Stimulated activated CD8-positive, alpha-beta memory T cell treated with anti-CD3 and anti-CD28 coated beads, Interleukin-4, amount 100 ng/mL, for 1 hour (primary cell): ENCODE data around the gene MSI2.

ENCODE experiments used
- DNase-seq, 2 donors: peaks; one replicate each; pipeline ENCODE4 v3.0.0-alpha.2; 2020; ENCODE audit warnings: low read depth in 2 of 2, low spot score in 1 of 2

The MSI2 gene

DNA sequence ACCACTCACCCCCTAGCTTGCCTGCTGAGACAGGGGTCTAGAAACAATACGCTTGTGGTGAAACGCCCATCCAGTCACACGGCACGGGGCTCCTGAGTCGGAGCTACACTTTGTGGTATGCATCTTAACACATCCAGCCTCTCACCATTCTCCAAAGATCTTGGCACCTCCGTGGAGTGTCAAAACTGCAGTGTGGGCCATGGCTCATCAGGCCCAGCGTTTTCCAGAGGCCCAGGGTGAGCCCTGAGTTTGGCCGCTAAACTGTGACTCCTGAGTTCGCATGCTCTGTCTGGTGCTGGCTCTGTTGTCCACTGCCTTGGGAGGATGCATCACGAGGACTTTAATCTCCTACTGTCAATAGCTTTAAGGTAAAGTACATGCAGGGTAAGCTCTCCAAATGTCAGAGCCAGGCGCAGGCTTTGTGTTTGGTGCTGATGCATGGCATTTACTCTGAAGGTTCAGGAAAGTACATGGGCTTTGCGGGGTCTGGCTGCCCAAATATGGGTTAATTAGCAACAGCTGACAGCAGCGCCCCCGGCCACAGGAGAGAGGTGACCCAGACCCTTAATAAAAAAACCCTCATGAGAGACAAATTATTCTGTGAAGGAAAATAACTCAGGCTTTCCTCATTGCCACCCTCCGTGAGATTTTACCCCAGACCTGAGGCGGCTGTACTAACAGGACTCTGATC lies 370.3 kb downstream of the MSI2 start:
- DNase-seq, result no peak

DNA sequence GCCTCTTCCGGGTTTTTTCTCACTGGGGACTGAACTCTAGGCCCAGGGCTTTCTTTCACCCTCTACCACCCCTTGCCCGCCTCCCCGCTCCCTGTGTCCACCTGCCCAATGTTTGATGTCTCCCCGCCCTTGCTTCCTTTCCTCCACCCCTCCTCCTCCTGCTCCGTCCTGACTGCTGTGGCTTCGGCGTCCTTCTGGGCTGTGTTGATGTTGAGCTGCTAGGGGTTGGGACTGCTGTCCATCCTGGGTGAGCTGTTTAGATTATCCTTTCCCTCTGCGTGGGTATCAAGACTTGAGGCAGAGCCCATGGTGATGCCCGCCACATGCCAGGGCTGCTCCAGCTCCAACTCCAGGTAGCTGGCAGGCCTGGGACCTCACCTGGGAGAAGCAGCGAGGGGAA lies 371.3 kb downstream of the MSI2 start:
- no peak for DNase-seq

- DNase-seq, result no peak
Observed at GRCh38 chr17:57628421-57628820, 372.1 kb downstream of the MSI2 start.

- DNase-seq, result no peak
Observed at GRCh38 chr17:57629470-57629869, 373.1 kb downstream of the MSI2 start.

GRCh38 chr17:57629886-57630285 lies 373.6 kb downstream of the MSI2 start:
- no peak for DNase-seq

DNA sequence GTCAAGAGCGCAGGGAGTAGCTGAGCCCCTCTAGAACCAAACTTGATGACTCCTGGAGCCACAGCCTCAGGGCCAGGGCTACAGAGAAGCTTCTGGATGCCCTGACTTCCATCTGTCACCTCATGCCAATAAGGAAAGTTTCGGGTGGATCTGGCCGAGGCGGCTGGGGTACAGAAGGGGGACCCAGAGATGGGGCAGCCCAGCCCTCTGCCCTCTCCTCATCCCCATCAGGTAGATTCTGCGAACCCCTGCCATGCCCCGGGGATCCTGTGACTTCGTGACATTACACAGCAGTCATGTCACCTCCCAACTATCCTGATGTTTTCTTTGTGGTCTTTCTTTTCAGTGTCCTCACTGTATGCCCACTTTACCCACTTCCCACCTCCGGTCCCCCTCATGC lies 374.4 kb downstream of the MSI2 start:
- DNase-seq, result no peak

DNA sequence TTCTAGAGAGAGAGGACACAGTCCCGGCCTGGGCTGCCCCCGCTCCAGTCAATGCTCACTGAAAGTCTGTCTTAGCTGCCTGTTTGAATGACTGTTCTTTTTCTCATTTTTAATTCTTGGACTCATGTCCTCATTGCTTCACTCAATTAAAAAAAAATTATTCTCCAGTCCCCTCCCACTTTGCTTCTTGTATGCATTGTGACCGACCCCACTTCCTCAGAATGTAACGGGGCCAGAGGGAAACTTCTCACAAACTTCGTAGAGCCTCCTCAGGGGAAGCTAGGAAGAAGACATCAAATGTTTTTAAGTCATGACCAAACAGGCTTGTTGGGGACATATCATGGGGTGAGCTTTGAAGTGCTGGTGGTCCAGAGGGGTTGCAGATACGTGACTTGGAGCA lies 375.5 kb downstream of the MSI2 start:
- DNase-seq, result no peak

DNA sequence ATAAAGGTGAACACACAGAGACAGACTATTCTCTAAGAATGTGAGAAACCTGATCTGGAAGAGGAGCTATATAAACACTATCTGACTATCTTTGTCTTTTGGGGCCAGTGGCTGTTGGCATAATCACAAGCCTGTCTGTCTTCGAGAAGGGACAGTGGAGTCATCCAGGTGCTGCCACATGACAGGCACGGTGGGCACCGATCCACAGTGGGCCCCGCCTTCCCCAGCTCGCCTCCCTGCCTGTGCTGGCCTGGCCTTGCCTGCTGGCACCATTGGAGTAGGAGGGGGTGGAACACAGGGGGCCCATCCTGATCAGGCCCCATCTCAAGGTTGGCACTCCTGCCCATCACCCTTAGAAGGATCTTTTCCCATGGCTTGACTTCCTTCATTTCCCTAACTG lies 376.0 kb downstream of the MSI2 start:
- no peak for DNase-seq

DNA sequence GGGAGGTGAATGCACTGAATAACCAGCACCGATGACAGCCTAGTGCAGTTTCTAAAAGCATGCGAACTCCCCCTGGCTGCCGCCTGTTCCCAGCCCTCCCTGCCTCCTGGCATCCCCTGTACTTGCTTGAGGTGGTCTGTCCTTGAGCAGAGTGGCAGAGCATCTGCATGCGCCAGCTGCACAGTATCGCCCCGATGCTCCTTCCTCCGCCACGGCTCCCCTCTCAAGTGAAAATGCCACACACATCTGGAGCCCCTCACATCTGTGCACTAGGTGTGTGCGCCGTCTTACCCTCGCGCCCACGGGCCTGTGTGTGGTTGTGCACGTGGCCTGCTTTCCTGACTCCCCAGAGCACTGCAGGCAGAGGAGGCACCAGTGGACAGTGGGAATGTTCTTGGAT lies 376.9 kb downstream of the MSI2 start:
- no peak for DNase-seq

DNA sequence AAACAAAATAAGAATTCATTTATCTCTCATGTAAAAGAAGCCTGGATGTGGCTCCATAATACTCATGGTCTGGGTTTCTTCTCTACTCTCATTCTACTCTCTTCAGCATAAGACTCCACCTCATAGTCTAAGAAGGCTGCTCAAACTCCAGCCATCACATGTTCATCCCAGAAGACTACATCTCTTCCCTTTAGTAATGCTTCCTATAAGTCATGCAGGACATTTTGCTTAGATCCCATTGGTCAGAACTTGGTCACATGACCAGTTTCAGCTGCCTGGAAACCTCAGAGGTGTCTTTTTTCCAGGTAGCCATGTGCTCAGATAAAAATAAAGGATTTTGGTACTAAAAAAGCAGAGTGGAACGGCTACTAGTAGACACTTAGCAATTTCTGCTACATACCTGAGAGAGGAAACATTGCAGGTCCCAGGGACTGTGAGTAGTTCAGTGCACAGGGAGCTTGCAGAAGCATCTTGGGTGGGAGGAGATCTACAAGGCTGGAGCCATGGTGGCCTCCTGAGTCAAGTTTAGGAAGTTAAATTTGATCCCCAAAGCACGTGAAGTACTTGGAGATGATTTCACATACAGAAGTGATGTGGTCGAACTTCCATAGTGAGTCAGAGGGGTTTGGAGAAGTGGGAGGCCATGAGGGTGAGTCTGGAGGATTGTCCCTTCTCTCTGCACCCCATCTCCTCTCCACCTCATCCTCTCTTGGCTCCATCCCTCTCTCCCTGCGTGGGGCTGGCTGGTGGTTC lies 378.6 kb downstream of the MSI2 start:
- no peak for DNase-seq

DNA sequence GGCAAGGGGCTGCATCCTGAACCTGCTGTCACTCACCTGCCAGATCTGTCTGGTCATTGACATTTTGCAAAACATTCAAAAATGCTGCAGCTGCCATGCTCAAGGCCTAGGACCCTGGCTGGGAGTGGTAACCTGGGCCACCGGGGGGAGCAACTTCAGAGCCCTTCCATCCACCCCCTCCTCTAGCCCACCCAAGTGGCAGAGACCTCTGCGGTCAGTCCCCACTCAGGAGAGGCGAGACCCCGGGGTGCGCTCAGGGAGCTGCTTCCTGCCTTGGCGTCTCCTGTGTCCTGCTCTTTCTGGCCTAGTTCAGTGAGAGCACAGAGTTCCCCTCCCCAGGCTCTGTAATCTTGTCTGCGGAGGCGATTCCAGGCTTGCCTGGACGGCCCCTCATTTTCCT lies 380.0 kb downstream of the MSI2 start:
- DNase-seq, result no peak

GRCh38 chr17:57636985-57637665 lies 380.8 kb downstream of the MSI2 start:
- DNase-seq, result no peak

DNA sequence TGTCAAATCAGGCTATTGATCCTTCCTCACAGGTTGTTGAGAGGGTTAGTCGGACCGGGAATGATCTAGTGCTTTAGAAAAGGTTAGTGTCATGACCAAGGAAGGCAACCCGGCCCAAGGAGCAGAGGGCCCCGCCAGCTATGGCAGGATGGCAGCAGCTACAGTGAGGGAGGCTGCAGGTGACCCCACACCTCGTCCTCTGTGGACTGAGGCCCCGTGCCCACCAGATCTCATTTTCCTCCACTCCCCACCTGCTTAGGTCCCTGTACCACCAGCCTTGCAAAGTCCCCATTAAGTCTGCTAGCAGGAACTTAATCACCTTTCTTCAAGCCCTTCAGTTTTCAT lies 381.3 kb downstream of the MSI2 start:
- no peak for DNase-seq

GRCh38 chr17:57638284-57638683 lies 382.0 kb downstream of the MSI2 start:
- no peak for DNase-seq

GRCh38 chr17:57639381-57639780 lies 383.1 kb downstream of the MSI2 start:
- no peak for DNase-seq

GRCh38 chr17:57640079-57640478 lies 383.8 kb downstream of the MSI2 start:
- DNase-seq, result no peak

DNA sequence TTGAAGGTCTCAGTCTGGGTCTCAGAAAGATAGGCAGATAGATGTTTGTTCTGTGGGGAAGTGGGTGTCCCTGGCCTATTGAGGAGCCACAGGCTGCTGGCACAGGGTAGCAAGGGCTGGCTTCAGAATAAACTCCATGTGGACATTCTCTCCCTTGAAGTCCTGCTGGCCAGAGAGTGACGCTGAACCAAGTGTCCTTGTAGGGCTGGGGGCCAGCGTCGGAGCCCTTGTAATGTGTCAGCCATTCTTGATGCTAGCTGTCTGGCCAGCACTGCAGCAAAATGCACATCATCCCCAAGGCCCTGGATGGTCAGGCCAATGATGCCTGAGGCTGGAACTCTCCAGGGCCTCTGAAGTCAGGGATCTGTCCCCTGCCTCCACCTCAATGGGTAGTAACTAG lies 385.4 kb downstream of the MSI2 start:
- DNase-seq, result no peak

GRCh38 chr17:57643062-57643461 lies 386.7 kb downstream of the MSI2 start:
- no peak for DNase-seq

GRCh38 chr17:57644326-57644725 lies 388.0 kb downstream of the MSI2 start:
- DNase-seq, result no peak

DNA sequence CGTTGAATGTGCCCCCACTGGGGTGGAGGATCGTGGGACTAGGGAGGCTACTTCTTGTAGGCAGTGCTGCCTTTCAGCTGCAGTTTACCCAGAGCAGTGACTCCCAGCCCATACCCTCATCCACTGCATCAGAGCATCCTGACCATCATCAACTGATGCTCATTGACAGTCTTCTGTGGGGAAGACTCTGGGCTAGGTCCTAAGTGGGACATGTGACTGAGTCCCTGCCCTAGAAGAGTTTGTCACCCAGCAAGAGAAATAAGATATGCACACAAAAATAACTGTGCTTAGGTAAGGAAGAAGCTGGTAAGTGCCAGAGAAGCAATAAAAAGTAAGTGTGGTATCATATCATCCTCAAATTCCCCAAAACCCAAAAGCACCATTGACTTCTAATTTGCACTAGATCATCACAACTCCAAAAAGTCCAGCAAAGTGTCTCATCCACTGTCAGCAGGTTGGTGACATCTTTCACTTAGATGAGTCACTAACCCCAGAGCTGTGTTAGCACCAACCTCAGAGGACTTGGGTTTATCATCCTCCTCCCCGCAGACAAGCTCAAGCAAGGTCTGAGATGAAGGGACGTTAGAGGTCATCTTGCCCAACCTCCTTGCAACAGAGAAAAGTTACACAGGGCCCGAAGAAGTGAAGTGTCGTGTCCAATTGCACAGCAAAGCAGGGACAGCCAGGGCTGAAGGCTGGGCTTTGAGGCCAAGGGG lies 389.8 kb downstream of the MSI2 start:
- no peak for DNase-seq

GRCh38 chr17:57648720-57649119 lies 392.4 kb downstream of the MSI2 start:
- DNase-seq, result no peak

DNA sequence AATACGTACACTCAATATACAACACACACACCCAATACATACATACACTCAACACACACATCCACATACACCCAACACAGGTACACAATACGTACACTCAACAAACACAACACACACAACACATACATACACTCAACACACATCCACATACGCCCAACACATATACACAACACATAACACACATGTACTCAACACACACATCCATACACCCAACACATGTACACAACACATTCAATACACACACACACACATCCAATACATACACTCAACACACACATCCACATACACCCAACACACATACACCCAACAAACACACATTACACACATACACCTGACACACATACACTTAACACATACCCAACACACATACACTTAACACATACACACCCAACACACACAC lies 392.9 kb downstream of the MSI2 start:
- DNase-seq, result no peak
